Loucy (cell line): Measurements from ENCODE around the gene CPVL.

Experiments used
- H2AFZ ChIP-seq: fragments of 200-600 bp; sonication (generic); 2 replicates; pipeline ENCODE4 v1.6.0; 2016; ENCODE audit warnings: antibody characterized with exemption, mild to moderate bottlenecking, low read length, moderate library complexity
- H3F3A ChIP-seq: fragments of 200-600 bp; 2 replicates; pipeline ENCODE4 v1.6.0; 2016; ENCODE audit warnings: antibody characterized with exemption, low read depth, mild to moderate bottlenecking
- H3K27me3 ChIP-seq: fragments of 200-600 bp; sonication (generic); 2 replicates; pipeline ENCODE4 v1.6.1; 2014; ENCODE audit warnings: low read length, mild to moderate bottlenecking; ENCODE audit not compliant: insufficient read depth, poor library complexity, severe bottlenecking
- H3K36me3 ChIP-seq: fragments of 200-600 bp; sonication (generic); 2 replicates; pipeline ENCODE4 v1.6.1; 2016; ENCODE audit warnings: low read length; ENCODE audit not compliant: insufficient read depth
- H3K4me1 ChIP-seq: fragments of 200-600 bp; sonication (generic); 2 replicates; pipeline ENCODE4 v1.5.1; 2014; ENCODE audit warnings: low read length, mild to moderate bottlenecking; ENCODE audit not compliant: insufficient read depth, poor library complexity, severe bottlenecking
- H3K4me2 ChIP-seq: fragments of 200-600 bp; sonication (generic); 2 replicates; pipeline ENCODE4 v1.6.0; 2014; ENCODE audit warnings: antibody characterized with exemption, low read length, low read depth, mild to moderate bottlenecking; ENCODE audit not compliant: poor library complexity, severe bottlenecking
- H3K4me3 ChIP-seq: fragments of 200-600 bp; sonication (generic); 2 replicates; pipeline ENCODE4 v1.5.1; 2014; ENCODE audit warnings: low read length, mild to moderate bottlenecking, mixed read lengths; ENCODE audit not compliant: poor library complexity, severe bottlenecking
- H3K79me2 ChIP-seq: fragments of 200-600 bp; sonication (generic); 2 replicates; pipeline ENCODE4 v1.6.1; 2014; ENCODE audit warnings: low read length; ENCODE audit not compliant: insufficient read depth
- H3K9ac ChIP-seq: fragments of 200-600 bp; sonication (generic); 2 replicates; pipeline ENCODE4 v1.6.0; 2014; ENCODE audit warnings: mild to moderate bottlenecking, low read depth, low read length, moderate library complexity; ENCODE audit not compliant: poor library complexity, severe bottlenecking
- H3K9me2 ChIP-seq: fragments of 200-600 bp; sonication (generic); replicated peaks from 2 replicates; pipeline ENCODE4 v1.6.1; 2016; ENCODE audit warnings: low read depth, low read length, mixed read lengths
- H3K9me3 ChIP-seq: fragments of 200-600 bp; sonication (generic); 2 replicates; pipeline ENCODE4 v1.6.1; 2014; ENCODE audit warnings: mild to moderate bottlenecking, antibody characterized with exemption, low read length, low read depth; ENCODE audit not compliant: insufficient read depth
- H4K20me1 ChIP-seq: fragments of 200-600 bp; sonication (generic); 2 replicates; pipeline ENCODE4 v1.6.0; 2014; ENCODE audit warnings: antibody characterized with exemption, low read length, mild to moderate bottlenecking; ENCODE audit not compliant: insufficient read depth, poor library complexity, severe bottlenecking
- EZH2phosphoT487 ChIP-seq: fragments of 200-600 bp; IDR thresholded peaks from 2 replicates; pipeline ENCODE4 v1.6.1; 2018; ENCODE audit warnings: antibody characterized with exemption, mild to moderate bottlenecking, moderate library complexity, borderline replicate concordance
- TF ChIP-seq, protein P1 (sequence below): fragments of 200-600 bp; sonication (generic); conservative IDR thresholded peaks from 2 replicates; pipeline ENCODE4 v1.5.1; 2014; ENCODE audit warnings: mild to moderate bottlenecking, antibody characterized with exemption, low read length

Gene CPVL

GRCh38 chr7:29080803-29081202 is 65.5 kb downstream of the CPVL start:
- Histone ChIP-seq H3K4me1 (no peaks in the 10 kb centered on the region), H2AFZ (no peak overlapping the region), H3K9me2 (no peaks in the 10 kb centered on the region), H3K36me3 (no peaks in the 10 kb centered on the region), H3K79me2 (no peaks in the 10 kb centered on the region), H3F3A (no peaks in the 10 kb centered on the region), H3K9me3 (no peaks in the 10 kb centered on the region), H3K9ac (no peak overlapping the region), H3K4me3 (no peak overlapping the region), H3K27me3 (no peaks in the 10 kb centered on the region), H3K4me2 (no peak overlapping the region), H4K20me1 (no peaks in the 10 kb centered on the region)
- no peak for TF ChIP-seq EZH2phosphoT487
- TF ChIP-seq, protein P1, sequence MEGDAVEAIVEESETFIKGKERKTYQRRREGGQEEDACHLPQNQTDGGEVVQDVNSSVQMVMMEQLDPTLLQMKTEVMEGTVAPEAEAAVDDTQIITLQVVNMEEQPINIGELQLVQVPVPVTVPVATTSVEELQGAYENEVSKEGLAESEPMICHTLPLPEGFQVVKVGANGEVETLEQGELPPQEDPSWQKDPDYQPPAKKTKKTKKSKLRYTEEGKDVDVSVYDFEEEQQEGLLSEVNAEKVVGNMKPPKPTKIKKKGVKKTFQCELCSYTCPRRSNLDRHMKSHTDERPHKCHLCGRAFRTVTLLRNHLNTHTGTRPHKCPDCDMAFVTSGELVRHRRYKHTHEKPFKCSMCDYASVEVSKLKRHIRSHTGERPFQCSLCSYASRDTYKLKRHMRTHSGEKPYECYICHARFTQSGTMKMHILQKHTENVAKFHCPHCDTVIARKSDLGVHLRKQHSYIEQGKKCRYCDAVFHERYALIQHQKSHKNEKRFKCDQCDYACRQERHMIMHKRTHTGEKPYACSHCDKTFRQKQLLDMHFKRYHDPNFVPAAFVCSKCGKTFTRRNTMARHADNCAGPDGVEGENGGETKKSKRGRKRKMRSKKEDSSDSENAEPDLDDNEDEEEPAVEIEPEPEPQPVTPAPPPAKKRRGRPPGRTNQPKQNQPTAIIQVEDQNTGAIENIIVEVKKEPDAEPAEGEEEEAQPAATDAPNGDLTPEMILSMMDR: no peak

DNA sequence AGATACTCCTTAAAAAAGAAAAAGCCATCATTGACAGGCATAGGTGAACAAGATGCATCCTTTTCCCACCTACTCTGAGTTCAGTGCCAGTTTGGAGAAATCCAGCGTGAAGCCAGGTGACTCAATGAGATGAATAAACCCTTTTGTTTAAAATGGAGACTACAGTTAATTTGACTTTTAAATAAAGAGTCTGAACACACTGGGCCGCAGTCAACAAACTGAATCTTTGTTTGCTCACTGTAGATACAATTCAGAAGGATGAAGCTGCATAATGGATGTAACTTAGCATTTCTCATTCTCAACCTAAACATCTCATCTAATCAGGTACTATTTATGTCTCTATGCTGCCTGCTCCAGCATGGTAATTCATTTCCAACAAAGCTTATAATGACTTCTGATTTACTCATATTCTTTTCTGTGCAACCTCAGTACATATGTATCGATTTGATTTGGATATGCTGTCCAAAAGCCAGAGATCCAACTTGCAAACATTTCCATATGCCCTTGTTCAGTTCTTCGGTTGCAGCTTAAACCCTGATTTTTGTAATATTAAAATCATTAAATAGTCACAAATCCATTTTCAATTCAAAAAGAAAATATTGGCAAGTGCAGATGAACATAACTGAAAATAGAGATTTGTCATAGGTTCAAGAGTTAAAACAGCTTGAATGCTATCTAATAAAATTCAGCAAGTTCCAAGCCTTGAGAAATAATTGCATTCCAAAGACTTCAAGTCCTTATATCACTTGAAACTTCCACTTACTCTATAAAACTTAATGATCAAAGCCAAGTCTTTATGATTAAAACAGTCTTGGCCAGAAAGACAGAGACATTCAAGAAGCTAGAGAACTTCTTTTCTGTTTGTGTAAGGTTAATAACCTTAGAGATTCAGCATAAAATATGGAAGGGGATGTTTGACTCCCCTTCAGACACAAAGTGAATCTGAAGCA is 67.8 kb downstream of the CPVL start:
- Histone ChIP-seq H3K9ac (no peak overlapping the region), H3K9me3 (no peaks in the 10 kb centered on the region), H3K79me2 (no peaks in the 10 kb centered on the region), H4K20me1 (no peaks in the 10 kb centered on the region), H3K4me3 (no peak overlapping the region), H3F3A (no peaks in the 10 kb centered on the region), H3K4me1 (no peaks in the 10 kb centered on the region), H3K36me3 (no peaks in the 10 kb centered on the region), H3K4me2 (no peak overlapping the region), H3K27me3 (no peaks in the 10 kb centered on the region), H3K9me2 (no peaks in the 10 kb centered on the region), H2AFZ (no peak overlapping the region)
- TF ChIP-seq, protein P1: no peak
- TF ChIP-seq EZH2phosphoT487: no peak

- Histone ChIP-seq H2AFZ (no peak overlapping the region), H3K79me2 (no peaks in the 10 kb centered on the region), H3K9me2 (no peaks in the 10 kb centered on the region), H3K9ac (no peak overlapping the region), H3F3A (no peaks in the 10 kb centered on the region), H3K36me3 (no peaks in the 10 kb centered on the region), H3K27me3 (no peaks in the 10 kb centered on the region), H3K9me3 (no peaks in the 10 kb centered on the region), H3K4me1 (no peaks in the 10 kb centered on the region), H3K4me3 (no peak overlapping the region), H3K4me2 (no peak overlapping the region), H4K20me1 (no peaks in the 10 kb centered on the region)
- no peak for TF ChIP-seq EZH2phosphoT487
- TF ChIP-seq, protein P1: no peak
Observed at GRCh38 chr7:29077854-29078253, 68.5 kb downstream of the CPVL start.
